Liver (tissue), 9 donors: ENCODE measurements around the gene NAT16. TPM values are rescaled to one million over a fixed set of nuclear protein-coding genes. Genes with fewer than 3 reads are reported as not detected.

ENCODE experiments used
- DNase-seq: peaks from one replicate; pipeline ENCODE4 v3.0.0-alpha.2; 2017; ENCODE audit warnings: low spot score
- H3K27ac ChIP-seq, 2 donors: one replicate each; pipeline ENCODE4 v1.7.0; 2013; ENCODE audit warnings: inconsistent platforms in 2 of 2, low read length in 2 of 2, control low read depth in 1 of 2, low read depth in 1 of 2, mild to moderate bottlenecking in 1 of 2
- H3K27me3 ChIP-seq, 4 donors: one replicate each; pipeline versions ENCODE4 v1.6.1 to v1.7.0; 2013; ENCODE audit warnings: low read length in 3 of 4, inconsistent platforms in 1 of 4, mild to moderate bottlenecking in 1 of 4, moderate library complexity in 1 of 4; ENCODE audit not compliant: control insufficient read depth in 4 of 4, insufficient read depth in 4 of 4
- H3K36me3 ChIP-seq, 4 donors: one replicate each; pipeline versions ENCODE4 v1.6.1 to v1.7.0; 2013; ENCODE audit warnings: low read length in 3 of 4, mild to moderate bottlenecking in 3 of 4, low read depth in 1 of 4, moderate library complexity in 1 of 4; ENCODE audit not compliant: control insufficient read depth in 4 of 4, insufficient read depth in 3 of 4
- H3K4me1 ChIP-seq, 4 donors: one replicate each; pipeline versions ENCODE4 v1.6.1 to v1.7.0; 2013; ENCODE audit warnings: low read length in 3 of 4, mild to moderate bottlenecking in 3 of 4, moderate library complexity in 1 of 4; ENCODE audit not compliant: control insufficient read depth in 4 of 4, insufficient read depth in 4 of 4
- H3K4me3 ChIP-seq, 3 donors: one replicate each; pipeline versions ENCODE4 v1.6.1 to v1.7.0; 2013; ENCODE audit warnings: low read length in 3 of 3, control low read depth in 1 of 3, low read depth in 1 of 3, mild to moderate bottlenecking in 1 of 3
- H3K9ac ChIP-seq, 2 donors: one replicate each; pipeline ENCODE4 v1.7.0; 2013; ENCODE audit warnings: low read length in 2 of 2, mild to moderate bottlenecking in 2 of 2, moderate library complexity in 2 of 2, control low read depth in 1 of 2, low read depth in 1 of 2
- H3K9me3 ChIP-seq, 4 donors: one replicate each; pipeline versions ENCODE4 v1.6.1 to v1.7.0; 2013; ENCODE audit warnings: low read length in 3 of 4; ENCODE audit not compliant: control insufficient read depth in 4 of 4
- ATF3 ChIP-seq: IDR thresholded peaks from 2 replicates; pipeline ENCODE4 v1.6.1; 2016; ENCODE audit warnings: antibody characterized with exemption
- CTCF ChIP-seq: fragments of 150-350 bp; IDR thresholded peaks from 2 replicates; pipeline ENCODE4 v1.5.1; 2017; ENCODE audit warnings: improper control_type of control experiment, low read depth, low read length; ENCODE audit not compliant: missing input control
- EGR1 ChIP-seq, 2 donors: IDR thresholded peaks; 2 replicates each; pipeline ENCODE4 v1.6.1; 2016 to 2018; ENCODE audit warnings: antibody characterized with exemption in 2 of 2, low read depth in 2 of 2
- FOXA1 ChIP-seq: IDR thresholded peaks from 2 replicates; pipeline ENCODE4 v1.6.1; 2016; ENCODE audit warnings: antibody characterized with exemption
- FOXA2 ChIP-seq: IDR thresholded peaks from 2 replicates; pipeline ENCODE4 v1.6.1; 2016; ENCODE audit warnings: antibody characterized with exemption
- GABPA ChIP-seq, 2 donors: IDR thresholded peaks in 1 of 2; conservative IDR thresholded peaks in 1 of 2; 2 replicates each; pipeline ENCODE4 v1.6.1; 2016; ENCODE audit warnings: antibody characterized with exemption in 2 of 2, mild to moderate bottlenecking in 1 of 2, moderate library complexity in 1 of 2
- HNF4A ChIP-seq, 2 donors: conservative IDR thresholded peaks; 2 replicates each; pipeline ENCODE4 v1.6.1; 2016; ENCODE audit warnings: antibody characterized with exemption in 2 of 2, mild to moderate bottlenecking in 2 of 2
- HNF4G ChIP-seq: IDR thresholded peaks from 2 replicates; pipeline ENCODE4 v1.6.1; 2016; ENCODE audit warnings: antibody characterized with exemption
- JUND ChIP-seq, 2 donors: IDR thresholded peaks; 2 replicates each; pipeline ENCODE4 v1.6.1; 2016; ENCODE audit warnings: antibody characterized with exemption in 2 of 2
- MAX ChIP-seq: IDR thresholded peaks from 2 replicates; pipeline ENCODE4 v1.6.1; 2016; ENCODE audit warnings: antibody characterized with exemption
- NR2F2 ChIP-seq: IDR thresholded peaks from 2 replicates; pipeline ENCODE4 v1.6.1; 2016; ENCODE audit warnings: antibody characterized with exemption
- RAD21 ChIP-seq, 2 donors: IDR thresholded peaks; 2 replicates each; pipeline ENCODE4 v1.6.1; 2016; ENCODE audit warnings: antibody characterized with exemption in 2 of 2, mild to moderate bottlenecking in 2 of 2
- REST ChIP-seq: IDR thresholded peaks from 2 replicates; pipeline ENCODE4 v1.6.1; 2016; ENCODE audit warnings: antibody characterized with exemption, mild to moderate bottlenecking
- RXRA ChIP-seq, 2 donors: IDR thresholded peaks; 2 replicates each; pipeline ENCODE4 v1.6.1; 2017 to 2018; ENCODE audit warnings: antibody characterized with exemption in 2 of 2, mild to moderate bottlenecking in 1 of 2
- SP1 ChIP-seq: IDR thresholded peaks from 2 replicates; pipeline ENCODE4 v1.6.1; 2018; ENCODE audit warnings: antibody characterized with exemption, mild to moderate bottlenecking
- TAF1 ChIP-seq: conservative IDR thresholded peaks from 2 replicates; pipeline ENCODE4 v1.6.1; 2016; ENCODE audit warnings: antibody characterized with exemption, mild to moderate bottlenecking
- YY1 ChIP-seq: IDR thresholded peaks from 2 replicates; pipeline ENCODE4 v1.6.1; 2016; ENCODE audit warnings: antibody characterized with exemption, mild to moderate bottlenecking
- ZBTB33 ChIP-seq: IDR thresholded peaks from 2 replicates; pipeline ENCODE4 v1.6.1; 2016; ENCODE audit warnings: antibody characterized with exemption
- WGBS: extraction: QIAGEN DNeasy Blood & Tissue Kit; methylation state at CpG from one replicate; pipeline ENCODE4 v1.1.7; 2013; 5-methylcytosine and 5-hydroxymethylcytosine counted together
- polyA plus RNA-seq, 2 donors: library from polyadenylated mRNA; stranded (reverse) in 1 of 2; unstranded in 1 of 2; fragments of 200-250 nt in 1 of 2; fragments of >200 nt in 1 of 2; fragmentation: Nextera tagmentation in 1 of 2; extraction: Ambion mirVana in 1 of 2; gene quantifications; one replicate each; pipeline versions ENCODE4 v1.2.1 to v1.2.3, GENCODE V29; 2013 to 2015
- total RNA-seq, 2 donors: library from RNA; depleted of rRNA; stranded (reverse); fragments of >200 nt; gene quantifications; one replicate each; pipeline ENCODE4 v1.2.3, GENCODE V29; 2014
- donor health status: healthy.
- donor health status: healthy.
- donor health status: healthy.
- donor health status: healthy.
- donor health status: healthy.

NAT16 gene
- total and polyA plus RNA-seq, 4 donors: not detected

- 82% methylated on average over 3 of the region's 3 CpGs for WGBS
Observed at GRCh38 chr7:101123703-101124068, 56.4 kb downstream of the NAT16 start.

More at GRCh38 chr7:101123703-101124068, 56.4 kb downstream of the NAT16 start:
- Histone ChIP-seq H3K9ac (no peak overlapping the region), H3K4me3 (no peak overlapping the region), H3K9me3 (no peaks in the 10 kb centered on the region), H3K36me3 (peaks cover 0 to 4% (median 0%) of the 10 kb centered on the region in 4 donors), H3K4me1 (peaks cover 21 to 51% (median 31%) of the 10 kb centered on the region in 4 donors), H3K27me3 (no peaks in the 10 kb centered on the region), H3K27ac (peak overlapping the region; percentile 83 to 96)
- DNase-seq: no peak
- TF ChIP-seq MAX (no peak), SP1 (no peak), REST (no peak), RAD21 (IDR thresholded peaks at IDR 0.05) (no peak), EGR1 (IDR thresholded peaks at IDR 0.05; ENCODE audit: low read depth in 2 of 2) (no peak), NR2F2 (no peak), JUND (IDR thresholded peaks at IDR 0.05) (no peak), YY1 (no peak), ATF3 (no peak), GABPA (IDR thresholded peaks at IDR 0.05 in 1 of 2, conservative IDR thresholded peaks at IDR 0.05 in 1 of 2) (no peak), CTCF (no peak), FOXA2 (no peak), RXRA (IDR thresholded peaks at IDR 0.05) (no peak), FOXA1 (no peak), HNF4G (no peak), HNF4A (conservative IDR thresholded peaks at IDR 0.05) (no peak), TAF1 (no peak), ZBTB33 (no peak)
